ENCODE results near the gene ANKRD52. TPM values are rescaled to one million over a fixed set of nuclear protein-coding genes. Genes with fewer than 3 reads are reported as not detected.

The ANKRD52 gene
- total and polyA plus RNA-seq, 2 of the 8 experiments (the other 6 are each of a cell fraction or from before 2014, with no cell fraction given), result 14.0 to 36.3 TPM

DNA sequence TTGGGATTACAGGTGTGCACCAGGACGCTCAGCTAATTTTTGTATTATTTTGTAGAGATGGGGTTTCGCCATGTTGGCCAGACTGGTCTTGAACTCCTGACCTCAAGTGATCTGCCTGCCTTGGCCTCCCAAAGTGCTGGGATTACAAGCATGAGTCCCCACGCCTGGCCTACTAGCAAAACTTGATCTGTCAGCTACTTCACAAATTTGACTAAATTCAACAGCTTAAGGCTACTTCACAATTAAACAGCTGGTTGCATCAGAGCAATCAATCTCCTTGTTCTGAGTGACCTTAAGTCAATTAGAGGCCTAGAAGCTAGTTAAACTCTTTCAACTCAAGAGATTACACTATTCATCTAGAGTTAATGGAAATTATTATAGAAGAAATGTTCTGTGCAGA, 20.7 kb upstream of the ANKRD52 start (continued):
- TF ChIP-seq ATF2 (IDR thresholded peaks at IDR 0.05; ENCODE audit: low read length) (no peak), SIRT6 (IDR thresholded peaks at IDR 0.05; ENCODE audit: low read length) (no peak), RBBP5 (IDR thresholded peaks at IDR 0.05; ENCODE audit: borderline replicate concordance, low read depth, low read length) (no peak), POLR2AphosphoS5 (IDR thresholded peaks at IDR 0.05; ENCODE audit: low read depth, low read length) (no peak), POLR2A (IDR thresholded peaks at IDR 0.05; ENCODE audit: control extremely low read depth in 1 of 2, low read depth in 2 of 2, low read length in 2 of 2) (no peak), TCF12 (IDR thresholded peaks at IDR 0.05; ENCODE audit: low read depth, low read length) (no peak), EGR1 (IDR thresholded peaks at IDR 0.05; ENCODE audit: borderline replicate concordance, low read depth, low read length) (no peak)

Measured in H1 (cell line).